Panc1 (cell line): ENCODE measurements around the gene PRMT3.

Experiments
- CTCF ChIP-seq: fragments of 450-650 bp; IDR thresholded peaks from 2 replicates; pipeline ENCODE4 v1.5.1; 2017; ENCODE audit warnings: mild to moderate bottlenecking
- REST ChIP-seq, 2 experiments: IDR thresholded peaks; 2 replicates each; pipeline ENCODE4 v1.6.1; 2011 to 2012; ENCODE audit warnings: low read depth in 2 of 2, control low read depth in 1 of 2, low read length in 1 of 2, mild to moderate bottlenecking in 1 of 2, moderate library complexity in 1 of 2; ENCODE audit not compliant: insufficient read depth in 1 of 2
- TCF7L2 ChIP-seq: IDR thresholded peaks from 2 replicates; pipeline ENCODE4 v1.6.1; 2011; ENCODE audit warnings: mild to moderate bottlenecking, low read depth, low read length, inconsistent platforms

- no peak for TF ChIP-seq TCF7L2
- TF ChIP-seq CTCF, result no peak
- no peak for TF ChIP-seq REST (IDR thresholded peaks at IDR 0.05; ENCODE audit: insufficient read depth in 1 of 2, low read depth in 2 of 2, low read length in 1 of 2)
These were observed 30.4 kb upstream of the PRMT3 start for GRCh38 chr11:20357150-20357549.
